Stomach (tissue), 4 donors: ENCODE measurements around the gene SMCO4.

Experiments
- POLR2A ChIP-seq, 4 donors: fragments of 450-650 bp; IDR thresholded peaks; one replicate each; pipeline ENCODE4 v1.6.1; 2016; ENCODE audit warnings: antibody characterized with exemption in 4 of 4, control low read depth in 2 of 4, mild to moderate bottlenecking in 1 of 4, moderate library complexity in 1 of 4
- POLR2AphosphoS5 ChIP-seq, 3 donors: sonication (generic); formaldehyde crosslinking; IDR thresholded peaks; one replicate each; pipeline ENCODE4 v1.6.1; 2016; ENCODE audit warnings: antibody characterized with exemption in 3 of 3
- TF ChIP-seq, protein P1 (sequence below), 7 experiments: fragments of 450-650 bp in 4 of 7; fragments of 200-600 bp in 3 of 7; sonication (generic) in 3 of 7; IDR thresholded peaks; one replicate each; pipeline ENCODE4 v1.5.1; 2016 to 2019; ENCODE audit warnings: antibody characterized with exemption in 7 of 7, control low read depth in 2 of 7, mild to moderate bottlenecking in 1 of 7

DNA sequence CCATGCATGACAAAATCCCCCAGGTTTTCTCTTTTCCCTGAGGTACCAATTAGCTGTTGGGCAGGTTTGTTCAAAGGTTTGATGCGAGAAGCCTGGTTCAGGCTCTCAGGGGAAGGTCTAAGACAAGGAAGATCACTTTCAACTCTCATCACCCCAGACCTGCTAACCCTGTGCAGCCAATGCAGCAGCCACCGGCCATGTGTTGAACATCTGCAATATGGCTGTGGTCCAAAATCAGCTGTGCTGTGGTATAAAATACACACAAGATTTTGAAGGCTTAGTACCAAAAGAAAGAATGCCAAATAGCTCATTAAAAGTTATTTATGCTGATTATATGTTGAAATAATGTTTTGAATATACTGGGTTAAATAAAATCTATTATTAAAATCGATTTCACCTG, 58.5 kb downstream of the SMCO4 start:
- TF ChIP-seq, protein P1, sequence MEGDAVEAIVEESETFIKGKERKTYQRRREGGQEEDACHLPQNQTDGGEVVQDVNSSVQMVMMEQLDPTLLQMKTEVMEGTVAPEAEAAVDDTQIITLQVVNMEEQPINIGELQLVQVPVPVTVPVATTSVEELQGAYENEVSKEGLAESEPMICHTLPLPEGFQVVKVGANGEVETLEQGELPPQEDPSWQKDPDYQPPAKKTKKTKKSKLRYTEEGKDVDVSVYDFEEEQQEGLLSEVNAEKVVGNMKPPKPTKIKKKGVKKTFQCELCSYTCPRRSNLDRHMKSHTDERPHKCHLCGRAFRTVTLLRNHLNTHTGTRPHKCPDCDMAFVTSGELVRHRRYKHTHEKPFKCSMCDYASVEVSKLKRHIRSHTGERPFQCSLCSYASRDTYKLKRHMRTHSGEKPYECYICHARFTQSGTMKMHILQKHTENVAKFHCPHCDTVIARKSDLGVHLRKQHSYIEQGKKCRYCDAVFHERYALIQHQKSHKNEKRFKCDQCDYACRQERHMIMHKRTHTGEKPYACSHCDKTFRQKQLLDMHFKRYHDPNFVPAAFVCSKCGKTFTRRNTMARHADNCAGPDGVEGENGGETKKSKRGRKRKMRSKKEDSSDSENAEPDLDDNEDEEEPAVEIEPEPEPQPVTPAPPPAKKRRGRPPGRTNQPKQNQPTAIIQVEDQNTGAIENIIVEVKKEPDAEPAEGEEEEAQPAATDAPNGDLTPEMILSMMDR (IDR thresholded peaks at IDR 0.05) = no peak
- TF ChIP-seq POLR2AphosphoS5 (IDR thresholded peaks at IDR 0.05) = no peak
- TF ChIP-seq POLR2A (IDR thresholded peaks at IDR 0.05) = no peak
